Endothelial cell of umbilical vein (primary cell): ENCODE measurements around the gene ARFIP1. TPM values are rescaled to one million over a fixed set of nuclear protein-coding genes. Genes with fewer than 3 reads are reported as not detected.

ENCODE experiments used
- BruUV-seq: library from RNA; stranded (reverse); fragments of 400-500 nt; replicated peaks from 2 replicates; lab custom pipeline; 2021; lab: Mats Ljungman, UMichigan
- CTCF ChIA-PET: fragments of 300-600, 350-600 bp; sonication (Branson Sonifier 250); formaldehyde crosslinking; loops from one replicate; lab custom pipeline; 2021; ENCODE audit warnings: antibody characterized with exemption, inconsistent platforms; lab: Charles Lee
- POLR2A ChIA-PET: fragments of 300-600, 350-600 bp; sonication (Branson Sonifier 250); formaldehyde crosslinking; loops from one replicate; lab custom pipeline; 2021; ENCODE audit warnings: antibody characterized with exemption, inconsistent platforms; lab: Charles Lee
- DNase-seq: peaks from one replicate; pipeline ENCODE4 v3.0.0-alpha.2; 2011; ENCODE audit warnings: low read depth, low spot score
- FAIRE-seq: peaks from 2 replicates; lab custom pipeline; 2011; peaks lifted over from hg19 to GRCh38; lab: Jason Lieb, UNC
- H2AFZ ChIP-seq: 2 replicates; pipeline ENCODE4 v1.6.0; 2012; ENCODE audit warnings: low read depth, low read length, control low read depth, inconsistent platforms
- H3K27ac ChIP-seq: 2 replicates; pipeline ENCODE4 v1.5.1; 2011; ENCODE audit warnings: low read depth, mild to moderate bottlenecking, control low read depth, low read length, moderate library complexity; ENCODE audit not compliant: insufficient read depth
- H3K27me3 ChIP-seq, 2 experiments: 2 replicates each; pipeline versions ENCODE4 v1.6.0 to v1.6.1; 2011; ENCODE audit warnings: low read length in 2 of 2, mixed read lengths in 1 of 2; ENCODE audit not compliant: control insufficient read depth in 2 of 2, insufficient read depth in 2 of 2
- H3K36me3 ChIP-seq, 2 experiments: 2 replicates in 1 of 2; 3 replicates in 1 of 2; pipeline ENCODE4 v1.5.1; 2011; ENCODE audit warnings: low read length in 2 of 2, mild to moderate bottlenecking in 1 of 2, moderate library complexity in 1 of 2; ENCODE audit not compliant: control insufficient read depth in 2 of 2, insufficient read depth in 2 of 2; ENCODE audit errors: extremely low read depth in 1 of 2
- H3K4me1 ChIP-seq: 3 replicates; pipeline ENCODE4 v1.5.1; 2011; ENCODE audit warnings: mild to moderate bottlenecking, low read length; ENCODE audit not compliant: control insufficient read depth, insufficient read depth; ENCODE audit errors: extremely low read depth
- H3K4me2 ChIP-seq: 2 replicates; pipeline ENCODE4 v1.6.1; 2011; ENCODE audit warnings: low read length, control low read depth, mixed read lengths; ENCODE audit not compliant: insufficient read depth
- H3K4me3 ChIP-seq, 3 experiments: fragments of 200-600 bp in 1 of 3; sonication (generic), shearing (Covaris generic) in 1 of 3; replicated peaks in 1 of 3; 2 replicates each; pipeline ENCODE4 v1.5.1; 2011 to 2016; ENCODE audit warnings: control low read depth in 3 of 3, low read length in 3 of 3, mild to moderate bottlenecking in 2 of 3, inconsistent platforms in 1 of 3, low read depth in 1 of 3, moderate library complexity in 1 of 3; ENCODE audit not compliant: insufficient read depth in 1 of 3
- H3K79me2 ChIP-seq: 2 replicates; pipeline ENCODE4 v1.6.0; 2012; ENCODE audit warnings: low read length, inconsistent platforms; ENCODE audit not compliant: control insufficient read depth, insufficient read depth
- H3K9ac ChIP-seq: replicated peaks from 2 replicates; pipeline ENCODE3; 2011; ENCODE audit warnings: low read length, control low read depth; ENCODE audit not compliant: insufficient read depth; ENCODE audit errors: extremely low read depth
- H3K9me1 ChIP-seq: replicated peaks from 3 replicates; pipeline ENCODE4 v1.6.0; 2011; ENCODE audit warnings: mild to moderate bottlenecking, low read length; ENCODE audit not compliant: control insufficient read depth, insufficient read depth; ENCODE audit errors: extremely low read depth
- H3K9me3 ChIP-seq: replicated peaks from 2 replicates; pipeline ENCODE4 v1.5.1; 2012; ENCODE audit warnings: low read length, inconsistent platforms; ENCODE audit not compliant: control insufficient read depth, insufficient read depth
- H4K20me1 ChIP-seq: replicated peaks from 2 replicates; pipeline ENCODE3; 2011; ENCODE audit warnings: mild to moderate bottlenecking, low read length; ENCODE audit not compliant: control insufficient read depth, insufficient read depth; ENCODE audit errors: extremely low read depth
- CTCF ChIP-seq, 2 donors: IDR thresholded peaks; 1 replicate in 1 of 2; 2 replicates in 1 of 2; pipeline ENCODE4 v1.5.1; 2011; ENCODE audit warnings: low read length in 2 of 2, mild to moderate bottlenecking in 2 of 2, moderate library complexity in 2 of 2, control low read depth in 1 of 2, inconsistent platforms in 1 of 2, low read depth in 1 of 2; ENCODE audit not compliant: insufficient read depth in 1 of 2; ENCODE audit errors: extremely low read depth in 1 of 2
- EZH2 ChIP-seq: IDR thresholded peaks from 2 replicates; pipeline ENCODE4 v1.6.1; 2012; ENCODE audit warnings: borderline replicate concordance, low read depth, mild to moderate bottlenecking, moderate library complexity, low read length, inconsistent platforms; ENCODE audit not compliant: severe bottlenecking
- FOS ChIP-seq: IDR thresholded peaks from 2 replicates; pipeline ENCODE4 v1.6.1; 2011; ENCODE audit warnings: mild to moderate bottlenecking, low read length, moderate library complexity, borderline replicate concordance; ENCODE audit not compliant: insufficient read depth
- GATA2 ChIP-seq: IDR thresholded peaks from 2 replicates; pipeline ENCODE4 v1.7.0; 2011; ENCODE audit warnings: low read depth, mild to moderate bottlenecking, moderate library complexity, mixed read lengths, low read length; ENCODE audit not compliant: insufficient read length, insufficient read depth
- JUN ChIP-seq: IDR thresholded peaks from 2 replicates; pipeline ENCODE4 v1.6.1; 2011; ENCODE audit warnings: borderline replicate concordance, low read depth; ENCODE audit not compliant: insufficient read length, insufficient read depth
- MAX ChIP-seq: IDR thresholded peaks from 2 replicates; pipeline ENCODE4 v1.6.1; 2011; ENCODE audit not compliant: insufficient read depth, insufficient read length
- MYC ChIP-seq: IDR thresholded peaks from one replicate; pipeline ENCODE4 v1.6.1; 2011; ENCODE audit warnings: mild to moderate bottlenecking, low read depth, low read length
- POLR2A ChIP-seq: IDR thresholded peaks from 2 replicates; pipeline ENCODE4 v1.6.1; 2012; ENCODE audit warnings: low read depth, mild to moderate bottlenecking, control low read depth, low read length
- POLR2AphosphoS5 ChIP-seq: IDR thresholded peaks from 2 replicates; pipeline ENCODE4 v1.6.1; 2012; ENCODE audit warnings: low read depth, mild to moderate bottlenecking, control low read depth, low read length, moderate library complexity; ENCODE audit not compliant: insufficient read depth
- dilution Hi-C: fragments of 300-500 bp; cut with MboI; formaldehyde crosslinking; loops from one replicate; pipeline ENCODE4 v1.15.0; 2019; ENCODE audit warnings: low sequenced_read_pairs; ENCODE audit not compliant: extremely low pct_ligation_motif_present
- intact Hi-C: fragments of 100-400 bp; cut with micrococcal nuclease; formaldehyde crosslinking; loops from one replicate; pipeline ENCODE4 v1.10.0; 2022
- polyA plus RNA-seq, 4 experiments: library from polyadenylated mRNA; depleted of rRNA in 3 of 4; stranded (reverse) in 3 of 4; unstranded in 1 of 4; fragments of >200 nt; gene quantifications; 2 replicates each; pipeline versions ENCODE4 v1.2.1 to v1.2.3, GENCODE V29; 2011 to 2012; ENCODE audit warnings: missing spikeins in 1 of 4
- total RNA-seq: library from RNA; stranded (reverse); gene quantifications from 2 replicates; pipeline ENCODE4 v1.2.3, GENCODE V29; 2021

Gene ARFIP1
- total and polyA plus RNA-seq, 2 donors (not counting 3 experiments of a cell fraction or from before 2014, with no cell fraction given) = 10.0 to 24.2 TPM

- dilution Hi-C loops (no loop called here), intact Hi-C loops (no loop called here)
- DNase-seq (no peak), FAIRE-seq (no peak)
- TF ChIP-seq GATA2 = no peak
- H4K20me1 ChIP-seq = no peaks in the 10 kb centered on the region
- H3K36me3 ChIP-seq = no peaks in the 10 kb centered on the region
- no peak overlapping the region for H3K9ac ChIP-seq
- no peak overlapping the region for H3K27ac ChIP-seq
- H3K4me2 ChIP-seq = no peak overlapping the region
- H3K9me3 ChIP-seq = no peaks in the 10 kb centered on the region
- no peak overlapping the region for H2AFZ ChIP-seq
- H3K4me3 ChIP-seq = no peak overlapping the region
- ChIA-PET CTCF (interaction anchor here (1.1 kb wide), 2 partner anchors 13 to 181 kb away, joined by 3 read pairs; no protein-coding TSS in a partner anchor), POLR2A (no interaction called here)
- no peaks in the 10 kb centered on the region for H3K79me2 ChIP-seq
- peaks cover 19 to 34% of the 10 kb centered on the region in 2 experiments for H3K27me3 ChIP-seq
- no TSS peak for BruUV-seq
- H3K9me1 ChIP-seq = no peaks in the 10 kb centered on the region
- H3K4me1 ChIP-seq = no peaks in the 10 kb centered on the region
Measured at GRCh38 chr4:152945639-152946038, 165.9 kb downstream of the ARFIP1 start.

GRCh38 chr4:152946446-152946845 is 166.7 kb downstream of the ARFIP1 start:
- intact Hi-C loops = no loop called here
- TF ChIP-seq JUN (no peak), FOS (no peak), EZH2 (no peak), POLR2AphosphoS5 (no peak), CTCF (IDR thresholded peaks at IDR 0.05; ENCODE audit: extremely low read depth in 1 of 2, insufficient read depth in 1 of 2, low read depth in 1 of 2, low read length in 2 of 2) (no peak), MAX (no peak), POLR2A (no peak), GATA2 (no peak), MYC (no peak)
- Histone ChIP-seq H4K20me1 (no peaks in the 10 kb centered on the region), H3K9ac (no peak overlapping the region), H3K4me1 (no peaks in the 10 kb centered on the region), H3K9me1 (no peaks in the 10 kb centered on the region), H3K4me2 (no peak overlapping the region), H3K79me2 (no peaks in the 10 kb centered on the region), H3K27ac (no peak overlapping the region), H3K4me3 (no peak overlapping the region), H2AFZ (no peak overlapping the region), H3K27me3 (peaks cover 13 to 32% of the 10 kb centered on the region in 2 experiments), H3K9me3 (no peaks in the 10 kb centered on the region), H3K36me3 (no peaks in the 10 kb centered on the region)
- FAIRE-seq (no peak), DNase-seq (no peak)
- dilution Hi-C loops = no loop called here
- ChIA-PET CTCF (interaction anchor here (1.1 kb wide), 1 partner anchor 14 kb away, joined by 3 read pairs; no protein-coding TSS in a partner anchor), POLR2A (no interaction called here)
- BruUV-seq = no TSS peak
